ENCODE data around the gene MEF2A. TPM values are rescaled to one million over a fixed set of nuclear protein-coding genes. Genes with fewer than 3 reads are reported as not detected.

Gene MEF2A
- total RNA-seq, 1 donor from 2014 or later = 184 TPM

DNA sequence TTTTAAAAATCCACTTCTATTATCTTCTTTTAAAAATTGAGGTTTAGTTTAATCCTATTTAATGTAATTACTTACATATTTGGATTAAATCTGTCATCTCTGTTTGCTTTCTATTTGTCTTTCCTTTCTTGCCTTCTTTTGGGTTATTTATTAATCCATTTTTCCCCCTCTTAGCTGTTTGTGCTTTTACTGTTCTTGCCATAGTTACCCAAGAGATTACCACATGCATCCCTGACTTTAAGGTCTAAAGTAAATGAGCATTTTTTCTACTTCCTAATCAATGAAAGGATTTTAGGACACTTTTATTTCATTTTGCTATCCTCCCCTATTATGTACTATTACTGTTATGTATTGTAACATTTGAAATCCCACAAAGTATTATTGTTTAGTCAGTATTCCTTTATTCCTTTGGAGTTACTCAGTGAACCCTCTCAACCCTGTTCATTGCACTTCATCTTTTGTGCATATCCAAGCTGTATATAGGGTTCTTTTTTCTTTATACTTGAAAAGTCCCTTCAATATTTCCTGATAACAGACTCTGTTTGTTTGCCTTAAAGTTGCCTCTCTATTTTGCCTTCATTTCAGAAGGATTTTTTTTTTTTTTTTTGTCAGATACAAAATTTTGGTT is 62.7 kb downstream of the MEF2A start:
- DNase-seq (ENCODE audit: low spot score) = no peak
- Mint-ChIP-seq H3K9me3 (ENCODE audit: low read depth) (peaks cover 27% of the 10 kb centered on the region), H3K4me1 (ENCODE audit: low read depth) (peaks cover 74% of the 10 kb centered on the region), H3K27ac (ENCODE audit: unreplicated experiment) (peak overlapping the region; percentile 43), H3K27me3 (ENCODE audit: low read depth) (no peaks in the 10 kb centered on the region), H3K36me3 (ENCODE audit: low read depth) (peaks cover 24% of the 10 kb centered on the region), H3K4me3 (ENCODE audit: unreplicated experiment) (no peak overlapping the region)
- TF ChIP-seq, protein P1, sequence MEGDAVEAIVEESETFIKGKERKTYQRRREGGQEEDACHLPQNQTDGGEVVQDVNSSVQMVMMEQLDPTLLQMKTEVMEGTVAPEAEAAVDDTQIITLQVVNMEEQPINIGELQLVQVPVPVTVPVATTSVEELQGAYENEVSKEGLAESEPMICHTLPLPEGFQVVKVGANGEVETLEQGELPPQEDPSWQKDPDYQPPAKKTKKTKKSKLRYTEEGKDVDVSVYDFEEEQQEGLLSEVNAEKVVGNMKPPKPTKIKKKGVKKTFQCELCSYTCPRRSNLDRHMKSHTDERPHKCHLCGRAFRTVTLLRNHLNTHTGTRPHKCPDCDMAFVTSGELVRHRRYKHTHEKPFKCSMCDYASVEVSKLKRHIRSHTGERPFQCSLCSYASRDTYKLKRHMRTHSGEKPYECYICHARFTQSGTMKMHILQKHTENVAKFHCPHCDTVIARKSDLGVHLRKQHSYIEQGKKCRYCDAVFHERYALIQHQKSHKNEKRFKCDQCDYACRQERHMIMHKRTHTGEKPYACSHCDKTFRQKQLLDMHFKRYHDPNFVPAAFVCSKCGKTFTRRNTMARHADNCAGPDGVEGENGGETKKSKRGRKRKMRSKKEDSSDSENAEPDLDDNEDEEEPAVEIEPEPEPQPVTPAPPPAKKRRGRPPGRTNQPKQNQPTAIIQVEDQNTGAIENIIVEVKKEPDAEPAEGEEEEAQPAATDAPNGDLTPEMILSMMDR (IDR thresholded peaks at IDR 0.05) = no peak

DNA sequence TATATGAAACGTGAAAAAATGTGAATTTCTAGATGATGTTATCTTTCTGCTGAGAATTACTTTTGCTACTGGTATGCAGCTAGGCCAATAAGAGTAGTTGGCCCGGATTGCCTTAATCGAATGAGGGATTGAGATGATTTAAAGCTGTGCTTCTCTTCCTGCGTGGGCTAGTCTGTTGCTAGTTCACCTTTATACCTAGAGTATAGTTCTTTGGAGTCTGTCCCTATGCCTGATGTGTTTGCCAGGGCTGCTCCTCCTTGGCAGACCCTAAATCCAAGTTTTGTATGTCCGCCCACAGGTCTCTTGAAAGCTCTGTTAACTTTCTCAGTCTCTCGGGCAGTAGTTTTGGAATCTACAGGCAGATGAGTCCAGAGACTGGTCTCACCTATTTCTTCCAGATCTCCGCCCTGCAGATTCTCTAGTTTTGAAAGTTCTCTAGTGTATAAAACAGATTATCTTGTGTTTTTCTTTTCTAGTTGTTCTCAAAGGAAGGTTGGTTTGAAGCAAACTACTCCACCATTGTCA is 64.9 kb downstream of the MEF2A start:
- peaks cover 82% of the 10 kb centered on the region for H3K4me1 Mint-ChIP-seq (ENCODE audit: low read depth)
- DNase-seq (ENCODE audit: low spot score) = no peak
- H3K9me3 Mint-ChIP-seq (ENCODE audit: low read depth) = peaks cover 16% of the 10 kb centered on the region
- TF ChIP-seq, protein P1 (IDR thresholded peaks at IDR 0.05) = no peak
- no peaks in the 10 kb centered on the region for H3K27me3 Mint-ChIP-seq (ENCODE audit: low read depth)
- peak overlapping the region; percentile 84 for H3K27ac Mint-ChIP-seq (ENCODE audit: unreplicated experiment)
- no peak overlapping the region for H3K4me3 Mint-ChIP-seq (ENCODE audit: unreplicated experiment)
- H3K36me3 Mint-ChIP-seq (ENCODE audit: low read depth) = peaks cover 35% of the 10 kb centered on the region

DNA sequence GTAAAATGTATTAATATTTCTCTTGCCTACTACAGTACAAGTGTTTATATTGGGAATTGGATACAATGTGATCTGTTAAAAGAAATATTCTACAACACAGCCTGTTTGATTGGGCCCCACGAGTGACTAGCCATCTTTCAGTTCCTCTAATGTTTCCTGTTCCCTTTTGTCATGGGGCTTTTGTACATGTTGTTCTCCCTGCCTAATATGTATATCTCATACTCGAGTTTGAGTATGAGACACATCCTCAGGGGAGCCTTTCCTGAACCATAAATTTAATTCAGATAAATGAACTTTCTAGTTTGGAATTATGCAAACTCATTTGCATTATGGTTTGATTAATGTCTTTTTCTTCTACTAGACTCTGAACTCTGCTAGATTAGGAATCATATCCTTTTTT is 65.5 kb downstream of the MEF2A start:
- H3K9me3 Mint-ChIP-seq (ENCODE audit: low read depth) = peaks cover 12% of the 10 kb centered on the region
- peaks cover 84% of the 10 kb centered on the region for H3K4me1 Mint-ChIP-seq (ENCODE audit: low read depth)
- no peaks in the 10 kb centered on the region for H3K27me3 Mint-ChIP-seq (ENCODE audit: low read depth)
- peak overlapping the region; percentile 52 for H3K27ac Mint-ChIP-seq (ENCODE audit: unreplicated experiment)
- peaks cover 39% of the 10 kb centered on the region for H3K36me3 Mint-ChIP-seq (ENCODE audit: low read depth)
- TF ChIP-seq, protein P1 (IDR thresholded peaks at IDR 0.05) = no peak
- no peak overlapping the region for H3K4me3 Mint-ChIP-seq (ENCODE audit: unreplicated experiment)
- DNase-seq (ENCODE audit: low spot score) = no peak

DNA sequence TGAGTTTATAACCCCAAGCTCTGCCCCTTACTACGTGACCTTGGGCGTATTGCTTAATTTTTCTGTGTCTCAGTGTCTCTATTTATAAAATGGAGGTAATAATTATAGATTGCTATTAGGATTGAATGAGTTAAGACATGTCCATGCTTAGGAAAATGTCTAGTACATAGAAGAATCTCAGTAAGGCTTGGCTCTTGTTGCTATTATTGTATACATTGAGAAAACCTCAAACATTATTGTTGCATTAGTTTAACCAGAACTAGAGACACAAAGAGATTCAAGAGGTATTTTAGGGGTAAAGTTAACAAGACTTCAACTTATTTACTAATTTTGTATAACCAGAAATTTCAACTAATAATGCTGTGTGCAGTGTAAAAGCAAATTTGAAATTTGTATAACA is 66.7 kb downstream of the MEF2A start:
- peaks cover 38% of the 10 kb centered on the region for H3K36me3 Mint-ChIP-seq (ENCODE audit: low read depth)
- H3K9me3 Mint-ChIP-seq (ENCODE audit: low read depth) = peaks cover 5% of the 10 kb centered on the region
- H3K4me1 Mint-ChIP-seq (ENCODE audit: low read depth) = peaks cover 83% of the 10 kb centered on the region
- TF ChIP-seq, protein P1 (IDR thresholded peaks at IDR 0.05) = no peak
- peak overlapping the region; percentile 22 for H3K27ac Mint-ChIP-seq (ENCODE audit: unreplicated experiment)
- H3K4me3 Mint-ChIP-seq (ENCODE audit: unreplicated experiment) = no peak overlapping the region
- DNase-seq (ENCODE audit: low spot score) = no peak
- H3K27me3 Mint-ChIP-seq (ENCODE audit: low read depth) = no peaks in the 10 kb centered on the region

DNA sequence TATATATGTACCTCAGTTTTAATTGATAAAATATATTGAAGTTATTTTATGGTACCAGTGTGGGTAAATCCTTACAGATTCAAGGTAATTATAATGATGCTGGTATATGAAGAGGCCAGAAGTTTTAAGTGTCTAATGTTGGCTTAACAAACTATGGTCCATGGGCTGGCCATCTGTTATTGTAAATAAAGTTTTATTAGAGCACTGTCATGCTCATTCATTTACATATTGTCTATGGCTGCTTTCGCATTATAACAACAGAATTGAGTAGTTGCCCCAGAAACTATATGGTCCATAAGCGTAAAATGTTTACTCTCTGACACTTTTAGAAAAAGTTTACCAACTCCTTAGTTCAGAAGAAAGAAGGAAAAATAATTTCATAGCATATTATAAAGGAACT is 67.9 kb downstream of the MEF2A start:
- H3K4me3 Mint-ChIP-seq (ENCODE audit: unreplicated experiment) = no peak overlapping the region

More for the DNA sequence above, 67.9 kb downstream of the MEF2A start:
- no peak overlapping the region for H3K27ac Mint-ChIP-seq (ENCODE audit: unreplicated experiment)
- no peaks in the 10 kb centered on the region for H3K27me3 Mint-ChIP-seq (ENCODE audit: low read depth)
- H3K9me3 Mint-ChIP-seq (ENCODE audit: low read depth) = peaks cover 12% of the 10 kb centered on the region
- peaks cover 45% of the 10 kb centered on the region for H3K36me3 Mint-ChIP-seq (ENCODE audit: low read depth)
- TF ChIP-seq, protein P1 (IDR thresholded peaks at IDR 0.05) = no peak
- H3K4me1 Mint-ChIP-seq (ENCODE audit: low read depth) = peaks cover 83% of the 10 kb centered on the region
- DNase-seq (ENCODE audit: low spot score) = no peak
